Right atrium auricular region (tissue), 2 donors: ENCODE measurements around the gene TBX10. TPM values are rescaled to one million over a fixed set of nuclear protein-coding genes. Genes with fewer than 3 reads are reported as not detected.
A peak's percentile ranks its signal among the peaks of the same experiment; 100 is the strongest.

Source experiments
- DNase-seq: peaks from one replicate; pipeline ENCODE4 v3.0.0-alpha.2; 2019; ENCODE audit warnings: low spot score
- H3K27ac ChIP-seq, 2 donors: fragments of 200-600 bp; sonication (generic); 1 replicate in 1 of 2; 2 replicates in 1 of 2; pipeline ENCODE4 v1.5.1; 2016 to 2019
- H3K27me3 ChIP-seq, 2 donors: fragments of 200-600 bp; sonication (generic); one replicate each; pipeline versions ENCODE4 v1.5.1 to v1.6.0; 2017 to 2019
- H3K36me3 ChIP-seq: fragments of 200-600 bp; sonication (generic); one replicate; pipeline ENCODE4 v1.5.1; 2016
- H3K4me1 ChIP-seq, 2 donors: fragments of 200-600 bp; sonication (generic); one replicate each; pipeline versions ENCODE4 v1.5.1 to v1.6.0; 2017 to 2019
- H3K4me3 ChIP-seq, 2 donors: fragments of 200-600 bp; sonication (generic); 1 replicate in 1 of 2; 2 replicates in 1 of 2; pipeline ENCODE4 v1.5.1; 2017 to 2019; ENCODE audit warnings: mild to moderate bottlenecking in 1 of 2, moderate library complexity in 1 of 2
- H3K9me3 ChIP-seq, 2 donors: fragments of 200-600 bp; sonication (generic); one replicate each; pipeline ENCODE4 v1.5.1; 2019
- total RNA-seq, 2 donors: library from RNA; depleted of rRNA; stranded (reverse); fragments of >200 nt; gene quantifications; one replicate each; pipeline ENCODE4 v1.1.0, GENCODE V29; 2016
- TF ChIP-seq, protein P1 (sequence below), 2 donors: fragments of 200-600 bp; sonication (generic); IDR thresholded peaks; one replicate each; pipeline ENCODE4 v1.5.1; 2019; ENCODE audit warnings: antibody characterized with exemption in 2 of 2

The TBX10 gene
- total RNA-seq, 2 donors from 2014 or later: not detected

GRCh38 chr11:67617243-67617953 lies 22.2 kb downstream of the TBX10 start:
- H3K27ac ChIP-seq: peak overlapping the region; percentile 52 to 73
- peaks cover 0 to 36% of the 10 kb centered on the region in 2 donors for H3K4me1 ChIP-seq
- H3K9me3 ChIP-seq: no peaks in the 10 kb centered on the region
- TF ChIP-seq, protein P1, sequence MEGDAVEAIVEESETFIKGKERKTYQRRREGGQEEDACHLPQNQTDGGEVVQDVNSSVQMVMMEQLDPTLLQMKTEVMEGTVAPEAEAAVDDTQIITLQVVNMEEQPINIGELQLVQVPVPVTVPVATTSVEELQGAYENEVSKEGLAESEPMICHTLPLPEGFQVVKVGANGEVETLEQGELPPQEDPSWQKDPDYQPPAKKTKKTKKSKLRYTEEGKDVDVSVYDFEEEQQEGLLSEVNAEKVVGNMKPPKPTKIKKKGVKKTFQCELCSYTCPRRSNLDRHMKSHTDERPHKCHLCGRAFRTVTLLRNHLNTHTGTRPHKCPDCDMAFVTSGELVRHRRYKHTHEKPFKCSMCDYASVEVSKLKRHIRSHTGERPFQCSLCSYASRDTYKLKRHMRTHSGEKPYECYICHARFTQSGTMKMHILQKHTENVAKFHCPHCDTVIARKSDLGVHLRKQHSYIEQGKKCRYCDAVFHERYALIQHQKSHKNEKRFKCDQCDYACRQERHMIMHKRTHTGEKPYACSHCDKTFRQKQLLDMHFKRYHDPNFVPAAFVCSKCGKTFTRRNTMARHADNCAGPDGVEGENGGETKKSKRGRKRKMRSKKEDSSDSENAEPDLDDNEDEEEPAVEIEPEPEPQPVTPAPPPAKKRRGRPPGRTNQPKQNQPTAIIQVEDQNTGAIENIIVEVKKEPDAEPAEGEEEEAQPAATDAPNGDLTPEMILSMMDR (IDR thresholded peaks at IDR 0.05): no peak
- no peak overlapping the region for H3K4me3 ChIP-seq
- peaks cover 7% of the 10 kb centered on the region for H3K36me3 ChIP-seq
- H3K27me3 ChIP-seq: no peaks in the 10 kb centered on the region
- DNase-seq: no peak

GRCh38 chr11:67616431-67617242 lies 22.9 kb downstream of the TBX10 start:
- H3K4me3 ChIP-seq: no peak overlapping the region
- H3K9me3 ChIP-seq: no peaks in the 10 kb centered on the region
- peaks cover 0 to 36% of the 10 kb centered on the region in 2 donors for H3K4me1 ChIP-seq
- no peak for DNase-seq
- no peaks in the 10 kb centered on the region for H3K27me3 ChIP-seq
- TF ChIP-seq, protein P1 (IDR thresholded peaks at IDR 0.05): no peak
- H3K27ac ChIP-seq: peak overlapping the region; percentile 41 to 73
- peaks cover 14% of the 10 kb centered on the region for H3K36me3 ChIP-seq

DNA sequence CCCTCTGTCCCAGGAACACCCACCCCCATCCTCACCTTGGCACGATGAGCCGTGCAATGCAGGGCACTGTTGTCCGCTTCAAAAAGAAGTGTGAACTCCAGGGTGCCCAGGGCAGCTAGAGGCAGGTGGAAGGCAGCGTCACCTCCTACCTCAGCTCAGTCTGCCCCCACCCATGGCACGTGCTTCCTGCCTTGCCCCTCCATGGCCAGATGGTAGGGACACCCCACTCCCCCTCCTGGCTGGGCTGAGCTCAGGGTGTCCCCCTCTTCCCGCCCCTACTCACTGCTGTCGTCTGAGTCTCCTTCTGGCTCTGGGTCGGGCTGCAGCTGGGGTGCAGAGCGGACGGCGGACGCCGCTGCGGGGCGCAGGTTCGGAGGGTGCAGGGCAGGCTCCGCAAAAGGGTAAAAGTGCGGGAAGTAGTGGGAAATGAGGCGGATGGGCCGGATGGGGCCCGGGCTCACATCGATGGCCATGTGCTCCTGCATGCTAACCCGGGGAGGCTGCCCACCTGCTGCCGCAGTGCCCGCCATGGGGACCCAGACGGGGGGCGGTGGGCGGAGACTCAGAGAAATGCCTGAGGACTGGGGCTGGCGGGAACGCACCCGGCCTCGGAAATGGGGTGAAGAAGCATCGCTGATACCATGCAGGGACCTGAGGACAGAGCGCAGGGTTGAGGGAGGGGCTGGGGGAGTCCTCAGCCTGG lies 23.7 kb downstream of the TBX10 start:
- H3K4me1 ChIP-seq: peaks cover 0 to 36% of the 10 kb centered on the region in 2 donors
- H3K27ac ChIP-seq: peak overlapping the region; percentile 41 to 73
- no peak overlapping the region for H3K4me3 ChIP-seq
- TF ChIP-seq, protein P1 (IDR thresholded peaks at IDR 0.05): no peak
- DNase-seq: no peak
- H3K36me3 ChIP-seq: peaks cover 22% of the 10 kb centered on the region
- no peaks in the 10 kb centered on the region for H3K27me3 ChIP-seq
- H3K9me3 ChIP-seq: no peaks in the 10 kb centered on the region

GRCh38 chr11:67614730-67615714 lies 24.5 kb downstream of the TBX10 start:
- TF ChIP-seq, protein P1 (IDR thresholded peaks at IDR 0.05): peak in 1 of 2 donors; percentile 44
- Histone ChIP-seq H3K9me3 (no peaks in the 10 kb centered on the region), H3K27ac (peak overlapping the region; percentile 51 to 73), H3K36me3 (peaks cover 30% of the 10 kb centered on the region), H3K4me1 (peaks cover 0 to 36% of the 10 kb centered on the region in 2 donors), H3K27me3 (no peaks in the 10 kb centered on the region), H3K4me3 (no peak overlapping the region)
- DNase-seq: no peak
